H9 (cell line): ENCODE results near the gene PAQR4. TPM values are rescaled to one million over a fixed set of nuclear protein-coding genes. Genes with fewer than 3 reads are reported as not detected.

Experiments used
- DNase-seq: peaks from one replicate; pipeline ENCODE4 v3.0.0-alpha.2; 2017
- H2AFZ ChIP-seq: one replicate; pipeline ENCODE4 v1.6.1; 2013; ENCODE audit warnings: mild to moderate bottlenecking, low read length, control low read depth, moderate library complexity
- H2AK5ac ChIP-seq: 2 replicates; pipeline ENCODE4 v1.6.1; 2013; ENCODE audit warnings: low read length, control low read depth, mixed read lengths; ENCODE audit not compliant: insufficient read length
- H2BK120ac ChIP-seq: one replicate; pipeline ENCODE4 v1.6.1; 2013; ENCODE audit warnings: low read depth, mild to moderate bottlenecking, low read length, control low read depth, inconsistent platforms; ENCODE audit not compliant: poor library complexity, severe bottlenecking
- H2BK12ac ChIP-seq: 2 replicates; pipeline ENCODE4 v1.6.1; 2013; ENCODE audit warnings: low read length, control low read depth, mixed read lengths, low read depth; ENCODE audit not compliant: insufficient read length
- H2BK15ac ChIP-seq: 2 replicates; pipeline ENCODE4 v1.6.1; 2013; ENCODE audit warnings: low read depth, low read length, control low read depth
- H2BK20ac ChIP-seq: one replicate; pipeline ENCODE4 v1.6.1; 2013; ENCODE audit warnings: low read depth, mild to moderate bottlenecking, low read length, control low read depth, inconsistent platforms; ENCODE audit not compliant: poor library complexity, severe bottlenecking
- H2BK5ac ChIP-seq: 2 replicates; pipeline ENCODE4 v1.6.1; 2013; ENCODE audit warnings: low read length, control low read depth, mixed read lengths; ENCODE audit not compliant: insufficient read length
- H3K14ac ChIP-seq: 2 replicates; pipeline ENCODE4 v1.6.1; 2013; ENCODE audit warnings: low read length, control low read depth; ENCODE audit not compliant: insufficient read depth
- H3K18ac ChIP-seq: 2 replicates; pipeline ENCODE4 v1.6.1; 2013; ENCODE audit warnings: low read depth, mild to moderate bottlenecking, mixed read lengths, low read length, control low read depth; ENCODE audit not compliant: insufficient read length
- H3K23ac ChIP-seq: 2 replicates; pipeline ENCODE4 v1.6.1; 2013; ENCODE audit warnings: low read length, control low read depth, mixed read lengths, low read depth; ENCODE audit not compliant: insufficient read length
- H3K23me2 ChIP-seq: 2 replicates; pipeline ENCODE4 v1.6.1; 2013; ENCODE audit warnings: low read depth, mild to moderate bottlenecking, mixed read lengths, low read length, control low read depth; ENCODE audit not compliant: insufficient read length, poor library complexity, severe bottlenecking
- H3K27ac ChIP-seq: 2 replicates; pipeline ENCODE4 v1.5.1; 2013; ENCODE audit warnings: low read length, control low read depth, mixed read lengths, low read depth; ENCODE audit not compliant: insufficient read length
- H3K27me3 ChIP-seq: 2 replicates; pipeline ENCODE4 v1.6.1; 2013; ENCODE audit warnings: low read length, control low read depth, inconsistent platforms; ENCODE audit not compliant: insufficient read depth
- H3K4ac ChIP-seq: 2 replicates; pipeline ENCODE4 v1.6.1; 2013; ENCODE audit warnings: low read depth, mild to moderate bottlenecking, control low read depth, inconsistent platforms, low read length, moderate library complexity
- H3K4me1 ChIP-seq: 2 replicates; pipeline ENCODE4 v1.6.1; 2013; ENCODE audit warnings: low read length, control low read depth, inconsistent platforms; ENCODE audit not compliant: insufficient read depth
- H3K4me2 ChIP-seq: 2 replicates; pipeline ENCODE4 v1.6.1; 2013; ENCODE audit warnings: low read length, control low read depth, mixed read lengths; ENCODE audit not compliant: insufficient read length, insufficient read depth
- H3K56ac ChIP-seq: 2 replicates; pipeline ENCODE4 v1.6.1; 2013; ENCODE audit warnings: low read depth, mild to moderate bottlenecking, mixed read lengths, low read length, control low read depth; ENCODE audit not compliant: insufficient read length
- H3K79me1 ChIP-seq: 2 replicates; pipeline ENCODE4 v1.6.1; 2013; ENCODE audit warnings: low read depth, mild to moderate bottlenecking, moderate library complexity, low read length, control low read depth, inconsistent platforms; ENCODE audit not compliant: insufficient read depth, poor library complexity, severe bottlenecking
- H3K79me2 ChIP-seq: 2 replicates; pipeline ENCODE4 v1.6.1; 2013; ENCODE audit warnings: low read length, control low read depth, inconsistent platforms; ENCODE audit not compliant: insufficient read depth
- H3K9ac ChIP-seq: 2 replicates; pipeline ENCODE4 v1.6.1; 2013; ENCODE audit warnings: low read length, control low read depth, mixed read lengths; ENCODE audit not compliant: insufficient read length; ENCODE audit errors: extremely low read depth
- H3K9me3 ChIP-seq: one replicate; pipeline ENCODE4 v1.6.1; 2013; ENCODE audit warnings: low read depth, low read length, inconsistent platforms; ENCODE audit not compliant: control insufficient read depth
- H3T11ph ChIP-seq: one replicate; pipeline ENCODE4 v1.6.1; 2013; ENCODE audit warnings: mild to moderate bottlenecking, low read length, control low read depth, inconsistent platforms
- H4K20me1 ChIP-seq: one replicate; pipeline ENCODE4 v1.6.1; 2013; ENCODE audit not compliant: control insufficient read depth, insufficient read length, insufficient read depth
- H4K5ac ChIP-seq: 2 replicates; pipeline ENCODE4 v1.6.1; 2013; ENCODE audit warnings: low read depth, mild to moderate bottlenecking, mixed read lengths, low read length, control low read depth; ENCODE audit not compliant: insufficient read length
- H4K8ac ChIP-seq: replicated peaks from 2 replicates; pipeline ENCODE4 v1.6.1; 2013; ENCODE audit warnings: low read length, control low read depth, mixed read lengths, low read depth; ENCODE audit not compliant: insufficient read length
- H4K91ac ChIP-seq: 2 replicates; pipeline ENCODE4 v1.6.1; 2013; ENCODE audit warnings: low read depth, mild to moderate bottlenecking, moderate library complexity, mixed read lengths, low read length, control low read depth; ENCODE audit not compliant: insufficient read length
- H3K27ac Mint-ChIP-seq, 3 experiments: 2 replicates in 2 of 3; 3 replicates in 1 of 3; pipeline ENCODE4 v1.8.0; 2020 to 2021; ENCODE audit warnings: mixed read lengths in 3 of 3, mild to moderate bottlenecking in 1 of 3, moderate library complexity in 1 of 3
- H3K27me3 Mint-ChIP-seq: 2 replicates; pipeline ENCODE4 v1.8.0; 2021; ENCODE audit warnings: low read depth, mild to moderate bottlenecking, moderate library complexity, mixed read lengths
- H3K36me3 Mint-ChIP-seq, 3 experiments: 2 replicates in 2 of 3; 3 replicates in 1 of 3; pipeline ENCODE4 v1.8.0; 2020 to 2021; ENCODE audit warnings: low read depth in 3 of 3, mixed read lengths in 3 of 3; ENCODE audit not compliant: insufficient read depth in 1 of 3
- H3K4me1 Mint-ChIP-seq, 2 experiments: 2 replicates each; pipeline ENCODE4 v1.8.0; 2020; ENCODE audit warnings: mixed read lengths in 2 of 2
- H3K4me3 Mint-ChIP-seq, 2 experiments: 2 replicates in 1 of 2; 3 replicates in 1 of 2; pipeline ENCODE4 v1.8.0; 2020 to 2021; ENCODE audit warnings: mild to moderate bottlenecking in 2 of 2, mixed read lengths in 2 of 2, moderate library complexity in 1 of 2
- H3K9me3 Mint-ChIP-seq, 2 experiments: 2 replicates in 1 of 2; 3 replicates in 1 of 2; pipeline ENCODE4 v1.8.0; 2020; ENCODE audit warnings: mild to moderate bottlenecking in 2 of 2, mixed read lengths in 2 of 2, moderate library complexity in 1 of 2
- WGBS: extraction: QIAGEN DNeasy Blood & Tissue Kit; methylation state at CpG from one replicate; pipeline ENCODE4 v1.1.7; 2013; ENCODE audit warnings: missing lambda C conversion rate, low lambda C conversion rate, mixed read lengths; ENCODE audit not compliant: insufficient read length; ENCODE audit errors: extremely low coverage; 5-methylcytosine and 5-hydroxymethylcytosine counted together
- total RNA-seq: library from RNA; stranded (reverse); gene quantifications from 2 replicates; pipeline ENCODE4 v1.2.1, GENCODE V29; 2021
- TF ChIP-seq, protein P1 (sequence below): fragments of 200-600 bp; sonication (generic); conservative IDR thresholded peaks from 3 replicates; pipeline ENCODE4 v1.8.0; 2021; ENCODE audit warnings: antibody characterized with exemption, mild to moderate bottlenecking

PAQR4 gene
- total RNA-seq, 1 experiment from 2014 or later = 32.1 TPM

GRCh38 chr16:2986623-2987188 lies 17.6 kb downstream of the PAQR4 start:
- Histone ChIP-seq H3K9me3 (no peaks in the 10 kb centered on the region), H2BK12ac (no peak overlapping the region), H2AK5ac (no peak overlapping the region), H3K9ac (no peak overlapping the region), H3K27ac (no peak overlapping the region), H3K18ac (no peak overlapping the region), H3K79me2 (no peaks in the 10 kb centered on the region), H4K8ac (no peak overlapping the region), H3K4ac (no peak overlapping the region), H3K56ac (no peak overlapping the region), H2BK5ac (no peak overlapping the region), H4K91ac (no peak overlapping the region), H3T11ph (no peak overlapping the region), H2BK20ac (no peak overlapping the region), H2AFZ (no peak overlapping the region), H3K79me1 (no peaks in the 10 kb centered on the region), H4K20me1 (no peaks in the 10 kb centered on the region), H2BK15ac (no peak overlapping the region), H3K23me2 (no peaks in the 10 kb centered on the region), H3K27me3 (no peaks in the 10 kb centered on the region), H3K23ac (no peak overlapping the region), H3K4me2 (no peak overlapping the region), H3K4me1 (no peaks in the 10 kb centered on the region; the same call in 1 of the 2 replicates), H3K14ac (peak overlapping the region; percentile 63; the same call in 1 of the 2 replicates), H2BK120ac (no peak overlapping the region), H4K5ac (no peak overlapping the region)
- DNase-seq = no peak
- Mint-ChIP-seq H3K4me3 (no peak overlapping the region), H3K27me3 (peaks cover 10% of the 10 kb centered on the region), H3K27ac (peak overlapping the region in 1 of 3 experiments; percentile 74; a peak in 1 of 7 replicates), H3K9me3 (no peaks in the 10 kb centered on the region), H3K36me3 (no peaks in the 10 kb centered on the region), H3K4me1 (peaks cover 23 to 52% of the 10 kb centered on the region in 2 experiments)
- TF ChIP-seq, protein P1, sequence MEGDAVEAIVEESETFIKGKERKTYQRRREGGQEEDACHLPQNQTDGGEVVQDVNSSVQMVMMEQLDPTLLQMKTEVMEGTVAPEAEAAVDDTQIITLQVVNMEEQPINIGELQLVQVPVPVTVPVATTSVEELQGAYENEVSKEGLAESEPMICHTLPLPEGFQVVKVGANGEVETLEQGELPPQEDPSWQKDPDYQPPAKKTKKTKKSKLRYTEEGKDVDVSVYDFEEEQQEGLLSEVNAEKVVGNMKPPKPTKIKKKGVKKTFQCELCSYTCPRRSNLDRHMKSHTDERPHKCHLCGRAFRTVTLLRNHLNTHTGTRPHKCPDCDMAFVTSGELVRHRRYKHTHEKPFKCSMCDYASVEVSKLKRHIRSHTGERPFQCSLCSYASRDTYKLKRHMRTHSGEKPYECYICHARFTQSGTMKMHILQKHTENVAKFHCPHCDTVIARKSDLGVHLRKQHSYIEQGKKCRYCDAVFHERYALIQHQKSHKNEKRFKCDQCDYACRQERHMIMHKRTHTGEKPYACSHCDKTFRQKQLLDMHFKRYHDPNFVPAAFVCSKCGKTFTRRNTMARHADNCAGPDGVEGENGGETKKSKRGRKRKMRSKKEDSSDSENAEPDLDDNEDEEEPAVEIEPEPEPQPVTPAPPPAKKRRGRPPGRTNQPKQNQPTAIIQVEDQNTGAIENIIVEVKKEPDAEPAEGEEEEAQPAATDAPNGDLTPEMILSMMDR = no peak
- no CpG with 5 or more reads among the region's 17 CpGs for WGBS
